ENCODE data around the gene MYH9.
"Not testable (repeated sequence)": the region's sequence is repeated elsewhere in the genome, so short reads cannot be mapped to it uniquely, and the experiment has no call there.

Gene MYH9

GRCh38 chr22:36297568-36297967 lies 90.2 kb downstream of the MYH9 start:
- DNase-seq (ENCODE audit: low spot score in 2 of 2) = no peak
- H3K27ac Mint-ChIP-seq (ENCODE audit: low read depth) = peak overlapping the region; percentile 81

GRCh38 chr22:36296690-36297089 lies 91.1 kb downstream of the MYH9 start:
- no peaks in the 10 kb centered on the region for H3K27me3 Mint-ChIP-seq
- peaks cover 95% of the 10 kb centered on the region for H3K36me3 Mint-ChIP-seq (ENCODE audit: insufficient read depth)
- no peaks in the 10 kb centered on the region for H3K9me3 Mint-ChIP-seq
- ATAC-seq (replicated peaks; ENCODE audit: extremely low read depth, poor library complexity, severe bottlenecking) (no peak), DNase-seq (ENCODE audit: low spot score in 2 of 2) (no peak)
- H3K27ac Mint-ChIP-seq (ENCODE audit: low read depth) = peak overlapping the region; percentile 81
- H3K4me1 Mint-ChIP-seq = peaks cover 34% of the 10 kb centered on the region
- H3K4me3 Mint-ChIP-seq = no peak overlapping the region

More at GRCh38 chr22:36297568-36297967, 90.2 kb downstream of the MYH9 start:
- no peak overlapping the region for H3K4me3 Mint-ChIP-seq
- H3K9me3 Mint-ChIP-seq = no peaks in the 10 kb centered on the region
- no peak for ATAC-seq (replicated peaks; ENCODE audit: extremely low read depth, poor library complexity, severe bottlenecking)
- H3K4me1 Mint-ChIP-seq = peaks cover 28% of the 10 kb centered on the region
- H3K36me3 Mint-ChIP-seq (ENCODE audit: insufficient read depth) = peaks cover 94% of the 10 kb centered on the region
- H3K27me3 Mint-ChIP-seq = no peaks in the 10 kb centered on the region

DNA sequence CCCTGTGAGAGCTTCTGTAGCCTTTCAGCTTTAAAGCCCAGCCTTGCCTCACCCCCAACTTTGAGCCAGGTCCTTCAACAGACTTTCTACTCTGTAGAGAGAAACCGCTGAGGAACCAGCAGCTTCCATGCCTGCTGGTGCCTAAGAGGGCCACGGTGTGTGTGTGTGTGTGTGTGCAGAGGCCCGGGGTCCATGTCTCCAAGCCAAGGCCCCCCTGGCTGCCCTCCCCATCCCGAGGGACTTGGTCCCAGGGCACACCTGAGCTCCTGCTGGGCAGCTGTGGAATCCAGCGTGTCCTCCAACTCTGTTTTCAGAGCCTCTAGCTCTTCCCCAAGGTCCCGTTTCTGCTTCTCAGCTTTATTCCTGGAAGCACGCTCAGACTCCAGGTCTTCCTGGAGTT lies 92.5 kb downstream of the MYH9 start:
- H3K27ac Mint-ChIP-seq (ENCODE audit: low read depth) = peak overlapping the region; percentile 88
- H3K4me3 Mint-ChIP-seq = no peak overlapping the region
- no peaks in the 10 kb centered on the region for H3K9me3 Mint-ChIP-seq
- H3K4me1 Mint-ChIP-seq = peaks cover 30% of the 10 kb centered on the region
- DNase-seq (ENCODE audit: low spot score in 2 of 2) (no peak), ATAC-seq (replicated peaks; ENCODE audit: extremely low read depth, poor library complexity, severe bottlenecking) (no peak)
- H3K27me3 Mint-ChIP-seq = no peaks in the 10 kb centered on the region
- peaks cover 90% of the 10 kb centered on the region for H3K36me3 Mint-ChIP-seq (ENCODE audit: insufficient read depth)

- H3K36me3 Mint-ChIP-seq (ENCODE audit: insufficient read depth) = peaks cover 90% of the 10 kb centered on the region
- ATAC-seq (replicated peaks; ENCODE audit: extremely low read depth, poor library complexity, severe bottlenecking) (no peak), DNase-seq (ENCODE audit: low spot score in 2 of 2) (no peak)
- H3K9me3 Mint-ChIP-seq = no peaks in the 10 kb centered on the region
- H3K4me1 Mint-ChIP-seq = peaks cover 34% of the 10 kb centered on the region
- peak overlapping the region; percentile 88 for H3K27ac Mint-ChIP-seq (ENCODE audit: low read depth)
- H3K27me3 Mint-ChIP-seq = no peaks in the 10 kb centered on the region
- H3K4me3 Mint-ChIP-seq = no peak overlapping the region
Measured at GRCh38 chr22:36294801-36295200, 93.0 kb downstream of the MYH9 start.

- Mint-ChIP-seq H3K27ac (ENCODE audit: low read depth) (peak overlapping the region; percentile 88), H3K9me3 (no peaks in the 10 kb centered on the region), H3K4me1 (peaks cover 40% of the 10 kb centered on the region), H3K27me3 (no peaks in the 10 kb centered on the region), H3K4me3 (peak overlapping the region; percentile 34), H3K36me3 (ENCODE audit: insufficient read depth) (peaks cover 90% of the 10 kb centered on the region)
- DNase-seq (ENCODE audit: low spot score in 2 of 2) = no peak
- no peak for ATAC-seq (replicated peaks; ENCODE audit: extremely low read depth, poor library complexity, severe bottlenecking)
Measured at GRCh38 chr22:36294293-36294620, 93.5 kb downstream of the MYH9 start.

DNA sequence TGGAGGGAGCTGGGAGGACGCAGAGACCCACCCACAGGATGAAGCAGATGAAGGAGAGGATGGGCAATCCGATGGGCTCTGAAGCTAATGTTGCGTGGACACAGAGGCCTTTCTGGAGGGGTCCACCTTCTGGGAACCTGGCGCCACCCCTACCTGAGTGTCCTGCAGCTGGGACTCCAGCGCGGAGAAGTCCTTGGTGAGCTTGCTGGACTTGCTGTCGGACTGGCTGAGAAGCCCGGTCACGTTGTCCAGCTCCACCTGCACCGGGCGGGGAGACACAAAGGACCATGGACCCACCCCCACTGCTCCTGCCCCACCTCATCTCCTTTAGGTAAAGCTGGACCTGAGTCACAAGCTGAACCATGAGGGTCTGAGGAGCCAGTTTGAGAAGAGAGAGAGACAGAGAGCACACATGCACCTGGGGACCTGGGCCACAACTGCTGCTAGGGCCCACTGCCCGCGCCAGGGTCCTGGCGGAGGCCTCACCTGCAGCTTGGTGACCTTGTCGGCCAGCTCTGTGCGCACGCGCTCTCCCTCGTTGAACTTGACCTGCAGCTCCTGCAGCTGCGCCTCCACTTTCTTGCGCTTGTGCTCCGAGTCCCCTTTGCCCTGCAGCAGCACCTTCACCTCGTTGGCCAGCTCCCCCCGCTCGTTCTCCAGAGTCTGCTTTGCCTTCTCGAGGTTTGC lies 94.0 kb downstream of the MYH9 start:
- no peak for DNase-seq (ENCODE audit: low spot score in 2 of 2)
- Mint-ChIP-seq H3K27ac (ENCODE audit: low read depth) (peak overlapping the region; percentile 88), H3K27me3 (no peaks in the 10 kb centered on the region), H3K4me3 (peak overlapping the region; percentile 34), H3K9me3 (no peaks in the 10 kb centered on the region), H3K36me3 (ENCODE audit: insufficient read depth) (peaks cover 92% of the 10 kb centered on the region), H3K4me1 (peaks cover 45% of the 10 kb centered on the region)
- ATAC-seq (replicated peaks; ENCODE audit: extremely low read depth, poor library complexity, severe bottlenecking) = no peak

DNA sequence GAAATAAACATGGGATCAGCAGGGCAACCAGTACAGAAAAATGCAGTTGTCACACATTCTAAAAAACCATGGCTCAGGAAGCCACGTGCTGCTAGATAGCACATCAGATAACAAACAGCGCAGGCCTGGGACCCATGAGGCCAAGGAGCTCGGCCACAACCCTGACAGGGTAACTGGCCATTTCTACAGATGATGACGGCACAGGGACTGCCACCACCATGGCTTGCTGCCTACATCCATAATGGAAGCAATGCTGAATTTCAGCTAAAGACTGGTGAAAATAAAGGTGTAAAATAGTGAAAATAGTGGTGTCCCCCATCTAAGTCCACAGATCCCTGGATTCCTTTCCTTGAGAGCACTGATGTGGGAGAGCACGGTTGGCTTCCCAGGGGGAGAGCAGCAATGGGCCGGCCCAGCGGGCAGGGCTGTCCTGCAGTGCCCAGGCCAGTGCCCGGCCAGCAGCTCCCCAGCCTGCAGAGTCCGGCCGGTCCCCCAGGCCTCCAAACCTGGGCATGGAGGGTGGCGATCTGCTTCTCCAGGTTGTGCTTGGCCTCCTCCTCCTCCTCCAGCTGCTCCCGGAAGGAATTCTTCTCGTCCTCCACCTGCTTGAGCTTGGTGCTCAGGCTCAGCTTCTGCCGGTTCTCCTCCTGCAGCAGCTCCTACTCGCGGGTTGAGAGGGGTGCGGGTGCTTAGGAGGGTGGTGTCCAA lies 94.8 kb downstream of the MYH9 start:
- H3K9me3 Mint-ChIP-seq = no peaks in the 10 kb centered on the region
- peaks cover 93% of the 10 kb centered on the region for H3K36me3 Mint-ChIP-seq (ENCODE audit: insufficient read depth)
- peak overlapping the region; percentile 7 for H3K4me3 Mint-ChIP-seq
- no peak for DNase-seq (ENCODE audit: low spot score in 2 of 2)
- no peaks in the 10 kb centered on the region for H3K27me3 Mint-ChIP-seq
- H3K4me1 Mint-ChIP-seq = peaks cover 52% of the 10 kb centered on the region
- ATAC-seq (replicated peaks; ENCODE audit: extremely low read depth, poor library complexity, severe bottlenecking) = no peak
- peak overlapping the region; percentile 89 for H3K27ac Mint-ChIP-seq (ENCODE audit: low read depth)

GRCh38 chr22:36291831-36292740 lies 95.7 kb downstream of the MYH9 start:
- no peak for ATAC-seq (replicated peaks; ENCODE audit: extremely low read depth, poor library complexity, severe bottlenecking)
- Mint-ChIP-seq H3K36me3 (ENCODE audit: insufficient read depth) (peaks cover 93% of the 10 kb centered on the region), H3K4me1 (peaks cover 54% of the 10 kb centered on the region), H3K27me3 (no peaks in the 10 kb centered on the region), H3K4me3 (peak overlapping the region; percentile 7), H3K27ac (ENCODE audit: low read depth) (peak overlapping the region; percentile 89), H3K9me3 (no peaks in the 10 kb centered on the region)
- DNase-seq (ENCODE audit: low spot score in 2 of 2) = no peak

DNA sequence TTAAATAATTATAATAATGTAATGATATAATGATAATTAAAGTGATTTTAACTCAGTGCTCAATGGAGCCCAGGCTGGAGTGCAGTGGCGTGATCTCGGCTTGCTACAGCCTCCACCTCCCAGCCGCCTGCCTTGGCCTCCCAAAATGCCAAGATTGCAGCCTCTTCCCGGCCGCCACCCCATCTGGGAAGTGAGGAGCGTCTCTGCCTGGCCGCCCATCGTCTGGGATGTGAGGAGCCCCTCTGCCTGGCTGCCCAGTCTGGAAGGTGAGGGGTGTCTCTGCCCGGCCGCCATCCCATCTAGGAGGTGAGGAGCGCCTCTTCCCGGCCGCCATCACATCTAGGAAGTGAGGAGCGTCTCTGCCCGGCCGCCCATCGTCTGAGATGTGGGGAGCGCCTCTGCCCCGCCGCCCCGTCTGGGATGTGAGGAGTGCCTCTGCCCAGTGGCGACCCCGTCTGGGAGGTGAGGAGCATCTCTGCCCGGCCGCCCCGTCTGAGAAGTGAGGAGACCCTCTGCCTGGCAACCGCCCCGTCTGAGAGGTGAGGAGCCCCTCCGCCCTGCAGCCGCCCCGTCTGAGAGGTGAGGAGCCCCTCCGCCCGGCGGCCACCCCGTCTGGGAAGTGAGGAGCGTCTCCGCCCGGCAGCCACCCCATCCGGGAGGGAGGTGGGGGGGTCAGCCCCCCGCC lies 97.2 kb downstream of the MYH9 start:
- not testable (repeated sequence) for H3K27me3 Mint-ChIP-seq; H3K4me3 Mint-ChIP-seq; DNase-seq (ENCODE audit: low spot score in 2 of 2); ATAC-seq (replicated peaks; ENCODE audit: extremely low read depth, poor library complexity, severe bottlenecking); H3K9me3 Mint-ChIP-seq
- Mint-ChIP-seq H3K36me3 (ENCODE audit: insufficient read depth) (peaks cover 91% of the 10 kb centered on the region), H3K27ac (ENCODE audit: low read depth) (peak overlapping the region; percentile 91), H3K4me1 (peaks cover 55% of the 10 kb centered on the region)

DNA sequence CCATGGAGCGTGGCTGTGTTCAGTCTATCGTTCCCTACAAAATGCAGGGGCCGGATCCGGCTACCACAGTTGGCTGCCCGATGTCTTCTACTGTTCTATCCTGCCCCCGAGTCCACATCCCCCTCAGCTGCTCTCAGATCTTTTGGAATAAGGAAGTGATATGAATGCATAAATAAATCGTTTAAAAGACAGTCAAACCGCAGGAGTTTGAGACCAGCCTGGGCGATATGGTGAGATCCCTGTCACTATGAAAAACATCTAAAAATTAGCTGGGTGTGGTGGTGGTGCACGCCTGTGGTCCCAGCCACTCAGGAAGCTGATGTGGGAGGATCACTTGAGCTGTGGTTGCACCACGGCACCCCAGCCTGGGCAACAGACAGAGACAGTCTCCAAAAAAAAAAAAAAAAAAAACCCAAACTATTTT lies 97.8 kb downstream of the MYH9 start:
- DNase-seq (ENCODE audit: low spot score in 2 of 2) (peak in 1 of 2 donors; percentile 53), ATAC-seq (replicated peaks; ENCODE audit: extremely low read depth, poor library complexity, severe bottlenecking) (peak; percentile 91)
- H3K36me3 Mint-ChIP-seq (ENCODE audit: insufficient read depth) = peaks cover 86% of the 10 kb centered on the region
- H3K4me1 Mint-ChIP-seq = peaks cover 54% of the 10 kb centered on the region
- peak overlapping the region; percentile 91 for H3K27ac Mint-ChIP-seq (ENCODE audit: low read depth)
- not testable (repeated sequence) for H3K9me3 Mint-ChIP-seq, H3K27me3 Mint-ChIP-seq
- peak overlapping the region; percentile 71 for H3K4me3 Mint-ChIP-seq

DNA sequence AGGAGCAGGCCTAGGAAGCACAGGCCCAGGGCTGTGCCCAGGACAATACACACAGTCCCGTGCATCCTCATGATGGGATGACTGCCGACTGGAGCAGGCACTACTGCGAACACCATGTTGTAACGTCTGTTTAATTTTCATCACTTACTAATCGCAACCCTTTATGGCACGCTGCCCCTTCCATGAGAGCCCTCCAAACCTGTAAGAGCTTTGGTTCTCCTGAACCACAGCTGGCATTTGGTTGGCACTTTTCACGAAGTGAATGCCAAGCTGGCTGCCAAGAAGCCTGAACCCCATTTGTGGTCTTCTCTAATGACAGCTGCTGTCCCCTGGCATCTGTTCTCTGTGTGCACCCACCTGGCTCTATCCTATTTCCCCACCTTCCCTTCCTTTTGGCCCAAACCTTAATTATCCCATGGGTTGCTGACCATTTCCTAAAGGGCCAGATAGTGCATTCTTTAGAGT lies 98.3 kb downstream of the MYH9 start:
- DNase-seq (ENCODE audit: low spot score in 2 of 2) (no peak), ATAC-seq (replicated peaks; ENCODE audit: extremely low read depth, poor library complexity, severe bottlenecking) (no peak)
- Mint-ChIP-seq H3K4me1 (peaks cover 52% of the 10 kb centered on the region), H3K27me3 (no peaks in the 10 kb centered on the region), H3K9me3 (no peaks in the 10 kb centered on the region), H3K4me3 (peak overlapping the region; percentile 71), H3K27ac (ENCODE audit: low read depth) (peak overlapping the region; percentile 91), H3K36me3 (ENCODE audit: insufficient read depth) (peaks cover 86% of the 10 kb centered on the region)
